Body of pancreas (tissue), 4 donors: ENCODE results near the gene FERMT3.

Source experiments
- POLR2A ChIP-seq, 3 donors: fragments of 450-650 bp; IDR thresholded peaks; one replicate each; pipeline ENCODE4 v1.6.1; 2016; ENCODE audit warnings: antibody characterized with exemption in 3 of 3, mild to moderate bottlenecking in 2 of 3
- TF ChIP-seq, protein P1 (sequence below), 7 experiments: fragments of 450-650 bp in 4 of 7; fragments of 200-600 bp in 3 of 7; sonication (generic) in 3 of 7; IDR thresholded peaks; one replicate each; pipeline ENCODE4 v1.5.1; 2016 to 2019; ENCODE audit warnings: antibody characterized with exemption in 7 of 7

- TF ChIP-seq, protein P1, sequence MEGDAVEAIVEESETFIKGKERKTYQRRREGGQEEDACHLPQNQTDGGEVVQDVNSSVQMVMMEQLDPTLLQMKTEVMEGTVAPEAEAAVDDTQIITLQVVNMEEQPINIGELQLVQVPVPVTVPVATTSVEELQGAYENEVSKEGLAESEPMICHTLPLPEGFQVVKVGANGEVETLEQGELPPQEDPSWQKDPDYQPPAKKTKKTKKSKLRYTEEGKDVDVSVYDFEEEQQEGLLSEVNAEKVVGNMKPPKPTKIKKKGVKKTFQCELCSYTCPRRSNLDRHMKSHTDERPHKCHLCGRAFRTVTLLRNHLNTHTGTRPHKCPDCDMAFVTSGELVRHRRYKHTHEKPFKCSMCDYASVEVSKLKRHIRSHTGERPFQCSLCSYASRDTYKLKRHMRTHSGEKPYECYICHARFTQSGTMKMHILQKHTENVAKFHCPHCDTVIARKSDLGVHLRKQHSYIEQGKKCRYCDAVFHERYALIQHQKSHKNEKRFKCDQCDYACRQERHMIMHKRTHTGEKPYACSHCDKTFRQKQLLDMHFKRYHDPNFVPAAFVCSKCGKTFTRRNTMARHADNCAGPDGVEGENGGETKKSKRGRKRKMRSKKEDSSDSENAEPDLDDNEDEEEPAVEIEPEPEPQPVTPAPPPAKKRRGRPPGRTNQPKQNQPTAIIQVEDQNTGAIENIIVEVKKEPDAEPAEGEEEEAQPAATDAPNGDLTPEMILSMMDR (IDR thresholded peaks at IDR 0.05): no peak
- no peak for TF ChIP-seq POLR2A (IDR thresholded peaks at IDR 0.05)
These were observed 36.1 kb upstream of the FERMT3 start for GRCh38 chr11:64170419-64170818.
